Thyroid gland (tissue), 4 donors: Measurements from ENCODE around the gene PHACTR4. TPM values are rescaled to one million over a fixed set of nuclear protein-coding genes. Genes with fewer than 3 reads are reported as not detected.
A peak's percentile ranks its signal among the peaks of the same experiment; 100 is the strongest.

Source experiments
- DNase-seq, 2 donors: peaks; one replicate each; pipeline ENCODE4 v3.0.0-alpha.2; 2019
- H3K27ac ChIP-seq, 3 donors: fragments of 200-600 bp; sonication (generic); 1 replicate in 2 of 3; 2 replicates in 1 of 3; pipeline ENCODE4 v1.5.1; 2016 to 2019; ENCODE audit warnings: mild to moderate bottlenecking in 1 of 3, moderate library complexity in 1 of 3
- H3K27me3 ChIP-seq: fragments of 200-600 bp; sonication (generic); one replicate; pipeline ENCODE4 v1.5.1; 2019
- H3K36me3 ChIP-seq, 2 donors: fragments of 200-600 bp; sonication (generic); one replicate each; pipeline ENCODE4 v1.5.1; 2016 to 2019
- H3K4me1 ChIP-seq, 2 donors: fragments of 200-600 bp; sonication (generic); one replicate each; pipeline ENCODE4 v1.5.1; 2017 to 2019
- H3K4me3 ChIP-seq, 3 donors: fragments of 200-600 bp; sonication (generic); replicated peaks in 1 of 3; 1 replicate in 2 of 3; 2 replicates in 1 of 3; pipeline ENCODE4 v1.5.1; 2016; ENCODE audit warnings: mild to moderate bottlenecking in 1 of 3
- H3K9me3 ChIP-seq: fragments of 200-600 bp; sonication (generic); one replicate; pipeline ENCODE4 v1.5.1; 2017
- POLR2A ChIP-seq, 2 donors: fragments of 450-650 bp; IDR thresholded peaks; one replicate each; pipeline ENCODE4 v1.6.1; 2017; ENCODE audit warnings: antibody characterized with exemption in 2 of 2, mild to moderate bottlenecking in 2 of 2, moderate library complexity in 1 of 2
- WGBS, 2 donors: methylation state at CpG; one replicate each; pipeline ENCODE4 v1.1.5; 2017; 5-methylcytosine and 5-hydroxymethylcytosine counted together
- intact Hi-C: fragments of 100-400 bp; cut with DNase I; formaldehyde crosslinking; loops from one replicate; pipeline ENCODE4 v1.15.1; 2023
- total RNA-seq, 4 donors: library from RNA; depleted of rRNA; stranded (reverse); fragments of >200 nt; gene quantifications; one replicate each; pipeline ENCODE4 v1.2.3, GENCODE V29; 2016
- TF ChIP-seq, protein P1 (sequence below), 6 experiments: fragments of 200-600 bp in 3 of 6; fragments of 450-650 bp in 3 of 6; sonication (generic) in 3 of 6; IDR thresholded peaks; one replicate each; pipeline ENCODE4 v1.5.1; 2016 to 2019; ENCODE audit warnings: antibody characterized with exemption in 6 of 6, mild to moderate bottlenecking in 2 of 6, inconsistent platforms in 1 of 6, moderate library complexity in 1 of 6

PHACTR4 gene
- total RNA-seq, 4 donors from 2014 or later, result 25.9 to 31.2 (median 27.8) TPM

- Histone ChIP-seq H3K4me1 (peaks cover 9 to 14% of the 10 kb centered on the region in 2 donors), H3K27me3 (no peaks in the 10 kb centered on the region), H3K9me3 (no peaks in the 10 kb centered on the region), H3K36me3 (peaks cover 13 to 15% of the 10 kb centered on the region in 2 donors), H3K27ac (peak overlapping the region in 2 of 3 donors; percentile 62 to 86), H3K4me3 (peak overlapping the region; percentile 17 to 60 (median 39))
- no peak for TF ChIP-seq POLR2A (IDR thresholded peaks at IDR 0.05)
- TF ChIP-seq, protein P1, sequence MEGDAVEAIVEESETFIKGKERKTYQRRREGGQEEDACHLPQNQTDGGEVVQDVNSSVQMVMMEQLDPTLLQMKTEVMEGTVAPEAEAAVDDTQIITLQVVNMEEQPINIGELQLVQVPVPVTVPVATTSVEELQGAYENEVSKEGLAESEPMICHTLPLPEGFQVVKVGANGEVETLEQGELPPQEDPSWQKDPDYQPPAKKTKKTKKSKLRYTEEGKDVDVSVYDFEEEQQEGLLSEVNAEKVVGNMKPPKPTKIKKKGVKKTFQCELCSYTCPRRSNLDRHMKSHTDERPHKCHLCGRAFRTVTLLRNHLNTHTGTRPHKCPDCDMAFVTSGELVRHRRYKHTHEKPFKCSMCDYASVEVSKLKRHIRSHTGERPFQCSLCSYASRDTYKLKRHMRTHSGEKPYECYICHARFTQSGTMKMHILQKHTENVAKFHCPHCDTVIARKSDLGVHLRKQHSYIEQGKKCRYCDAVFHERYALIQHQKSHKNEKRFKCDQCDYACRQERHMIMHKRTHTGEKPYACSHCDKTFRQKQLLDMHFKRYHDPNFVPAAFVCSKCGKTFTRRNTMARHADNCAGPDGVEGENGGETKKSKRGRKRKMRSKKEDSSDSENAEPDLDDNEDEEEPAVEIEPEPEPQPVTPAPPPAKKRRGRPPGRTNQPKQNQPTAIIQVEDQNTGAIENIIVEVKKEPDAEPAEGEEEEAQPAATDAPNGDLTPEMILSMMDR (IDR thresholded peaks at IDR 0.05), result no peak
- DNase-seq, result peak in 1 of 2 donors; percentile 8
- intact Hi-C loops, result no loop called here
- 68 to 71% methylated on average over 16 of the region's 16 CpGs for WGBS, 2 donors
Measured at GRCh38 chr1:28328228-28328648, 41.3 kb upstream of the PHACTR4 start.

GRCh38 chr1:28329395-28330153 is 40.0 kb upstream of the PHACTR4 start:
- DNase-seq, result peak; percentile 3 to 11
- no peaks in the 10 kb centered on the region for H3K27me3 ChIP-seq
- intact Hi-C loops, result no loop called here
- H3K4me3 ChIP-seq, result peak overlapping the region; percentile 39 to 60 (median 50)
- WGBS, 2 donors, result 48 to 62% methylated on average over 21 to 29 of the region's 29 CpGs
- H3K27ac ChIP-seq, result peak overlapping the region; percentile 62 to 86 (median 71)
- H3K4me1 ChIP-seq, result peaks cover 9 to 14% of the 10 kb centered on the region in 2 donors
- peaks cover 25 to 29% of the 10 kb centered on the region in 2 donors for H3K36me3 ChIP-seq
- no peaks in the 10 kb centered on the region for H3K9me3 ChIP-seq
- TF ChIP-seq, protein P1 (IDR thresholded peaks at IDR 0.05), result no peak
- no peak for TF ChIP-seq POLR2A (IDR thresholded peaks at IDR 0.05)

DNA sequence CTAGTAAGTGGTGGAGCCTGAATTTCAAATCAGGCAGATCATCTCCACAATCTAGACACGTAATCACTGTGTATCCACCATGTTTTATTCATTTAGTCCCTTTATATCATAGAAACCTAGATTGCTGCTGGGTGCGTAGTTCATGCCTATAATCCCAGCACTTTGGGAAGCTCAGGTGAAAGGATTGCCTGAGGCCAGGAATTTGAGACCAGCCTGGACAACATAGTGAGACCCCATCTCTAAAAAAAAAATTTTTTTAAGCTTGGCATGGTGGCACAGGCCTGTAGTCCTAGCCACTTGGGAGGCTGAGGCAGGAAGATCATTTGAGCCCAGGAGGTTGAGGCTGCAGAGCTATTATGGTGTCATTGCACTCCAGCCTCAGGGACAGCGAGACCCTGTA is 30.6 kb upstream of the PHACTR4 start:
- Histone ChIP-seq H3K27ac (no peak overlapping the region), H3K27me3 (no peaks in the 10 kb centered on the region), H3K9me3 (no peaks in the 10 kb centered on the region), H3K4me3 (no peak overlapping the region), H3K4me1 (no peaks in the 10 kb centered on the region), H3K36me3 (peaks cover 14 to 19% of the 10 kb centered on the region in 2 donors)
- DNase-seq, result no peak
- intact Hi-C loops, result no loop called here
- WGBS, 2 donors, result 98 to 100% methylated on average over 3 of the region's 3 CpGs
- TF ChIP-seq, protein P1 (IDR thresholded peaks at IDR 0.05), result no peak
- no peak for TF ChIP-seq POLR2A (IDR thresholded peaks at IDR 0.05)

GRCh38 chr1:28339551-28339950 is 30.0 kb upstream of the PHACTR4 start:
- WGBS, 2 donors, result 82 to 95% methylated on average over 10 of the region's 10 CpGs
- Histone ChIP-seq H3K36me3 (peaks cover 7 to 13% of the 10 kb centered on the region in 2 donors), H3K9me3 (no peaks in the 10 kb centered on the region), H3K27me3 (no peaks in the 10 kb centered on the region), H3K27ac (no peak overlapping the region), H3K4me3 (no peak overlapping the region), H3K4me1 (no peaks in the 10 kb centered on the region)
- intact Hi-C loops, result no loop called here
- no peak for TF ChIP-seq POLR2A (IDR thresholded peaks at IDR 0.05)
- TF ChIP-seq, protein P1 (IDR thresholded peaks at IDR 0.05), result no peak
- no peak for DNase-seq
